Activated CD8-positive, alpha-beta T cell treated with anti-CD3 and anti-CD28 coated beads for 36 hours (primary cell): Measurements from ENCODE around the gene NCOA7. TPM values are rescaled to one million over a fixed set of nuclear protein-coding genes. Genes with fewer than 3 reads are reported as not detected.

ENCODE experiments used
- ATAC-seq: fragments of 200-7000 bp; cut with Tn5 transposase; one replicate; pipeline ENCODE4 v1.10.0; 2021; ENCODE audit warnings: mild to moderate bottlenecking, moderate library complexity
- CTCF ChIA-PET: fragments of 350-600 bp; sonication (Branson Sonifier 250); formaldehyde crosslinking; loops from one replicate; lab custom pipeline; 2021; ENCODE audit warnings: antibody characterized with exemption; lab: Charles Lee
- POLR2A ChIA-PET: fragments of 350-600 bp; sonication (Branson Sonifier 250); formaldehyde crosslinking; loops from one replicate; lab custom pipeline; 2021; ENCODE audit warnings: antibody characterized with exemption; lab: Charles Lee
- DNase-seq: peaks from one replicate; pipeline ENCODE4 v3.0.0-alpha.2; 2020
- H3K27ac Mint-ChIP-seq: one replicate; pipeline ENCODE4 v1.8.0; 2021; ENCODE audit warnings: mild to moderate bottlenecking, mixed read lengths
- H3K27me3 Mint-ChIP-seq: one replicate; pipeline ENCODE4 v1.8.0; 2021; ENCODE audit warnings: mixed read lengths
- H3K36me3 Mint-ChIP-seq: one replicate; pipeline ENCODE4 v1.8.0; 2021; ENCODE audit warnings: low read depth, mixed read lengths
- H3K4me1 Mint-ChIP-seq: one replicate; pipeline ENCODE4 v1.8.0; 2021; ENCODE audit warnings: low read depth, mixed read lengths
- H3K4me3 Mint-ChIP-seq: one replicate; pipeline ENCODE4 v1.8.0; 2021; ENCODE audit warnings: mild to moderate bottlenecking, moderate library complexity, mixed read lengths
- H3K9me3 Mint-ChIP-seq: one replicate; pipeline ENCODE4 v1.8.0; 2021; ENCODE audit warnings: mixed read lengths
- intact Hi-C: fragments of 100-400 bp; cut with micrococcal nuclease; formaldehyde crosslinking; loops from one replicate; pipeline ENCODE4 v1.10.0; 2022
- total RNA-seq, 2 experiments: library from RNA; stranded (reverse); gene quantifications; one replicate each; pipeline ENCODE4 v1.2.3, GENCODE V29; 2021
- TF ChIP-seq, protein P1 (sequence below): fragments of 200-600 bp; IDR thresholded peaks from one replicate; pipeline ENCODE4 v1.8.0; 2022; ENCODE audit warnings: antibody characterized with exemption, mild to moderate bottlenecking

NCOA7 gene
- total RNA-seq, 2 experiments from 2014 or later = 43.4 to 44.9 TPM

DNA sequence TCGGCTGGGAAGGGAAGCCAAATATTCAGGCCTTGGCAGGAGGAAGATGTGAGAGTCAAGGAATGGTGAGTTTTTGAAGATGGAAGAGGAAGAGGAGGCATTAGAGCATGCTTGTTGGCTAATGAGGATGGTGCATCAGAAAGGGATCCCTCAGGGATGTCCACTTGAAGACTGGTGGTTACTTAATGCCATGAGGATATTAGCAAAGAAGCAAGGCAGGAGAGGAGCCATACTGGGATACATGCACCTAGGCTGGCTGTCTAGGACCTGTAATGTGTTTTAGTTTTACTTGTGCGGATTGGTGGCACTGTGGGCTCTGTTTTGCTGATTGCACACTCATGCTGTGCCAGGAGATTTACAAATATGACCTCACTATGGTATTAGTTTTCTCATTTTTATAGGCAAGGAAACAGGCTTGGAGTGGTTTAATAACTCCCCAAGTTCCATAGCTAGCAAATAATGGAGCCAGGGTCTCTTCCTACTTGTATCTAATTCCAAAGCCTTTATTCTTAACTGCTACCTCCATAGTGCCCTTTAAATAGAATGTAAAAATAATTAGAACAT, 37.8 kb downstream of the NCOA7 start:
- ATAC-seq (no peak), DNase-seq (no peak)
- Mint-ChIP-seq H3K27me3 (no peaks in the 10 kb centered on the region), H3K4me1 (peaks cover 50% of the 10 kb centered on the region), H3K4me3 (no peak overlapping the region), H3K27ac (no peak overlapping the region), H3K9me3 (peaks cover 2% of the 10 kb centered on the region), H3K36me3 (peaks cover 19% of the 10 kb centered on the region)
- CTCF ChIA-PET = interaction anchor here (1.2 kb wide), 3 partner anchors 29 to 146 kb away, joined by 3 to 4 read pairs (median 4); no protein-coding TSS in a partner anchor
- intact Hi-C loops = no loop called here
- TF ChIP-seq, protein P1, sequence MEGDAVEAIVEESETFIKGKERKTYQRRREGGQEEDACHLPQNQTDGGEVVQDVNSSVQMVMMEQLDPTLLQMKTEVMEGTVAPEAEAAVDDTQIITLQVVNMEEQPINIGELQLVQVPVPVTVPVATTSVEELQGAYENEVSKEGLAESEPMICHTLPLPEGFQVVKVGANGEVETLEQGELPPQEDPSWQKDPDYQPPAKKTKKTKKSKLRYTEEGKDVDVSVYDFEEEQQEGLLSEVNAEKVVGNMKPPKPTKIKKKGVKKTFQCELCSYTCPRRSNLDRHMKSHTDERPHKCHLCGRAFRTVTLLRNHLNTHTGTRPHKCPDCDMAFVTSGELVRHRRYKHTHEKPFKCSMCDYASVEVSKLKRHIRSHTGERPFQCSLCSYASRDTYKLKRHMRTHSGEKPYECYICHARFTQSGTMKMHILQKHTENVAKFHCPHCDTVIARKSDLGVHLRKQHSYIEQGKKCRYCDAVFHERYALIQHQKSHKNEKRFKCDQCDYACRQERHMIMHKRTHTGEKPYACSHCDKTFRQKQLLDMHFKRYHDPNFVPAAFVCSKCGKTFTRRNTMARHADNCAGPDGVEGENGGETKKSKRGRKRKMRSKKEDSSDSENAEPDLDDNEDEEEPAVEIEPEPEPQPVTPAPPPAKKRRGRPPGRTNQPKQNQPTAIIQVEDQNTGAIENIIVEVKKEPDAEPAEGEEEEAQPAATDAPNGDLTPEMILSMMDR = no peak
- POLR2A ChIA-PET = no interaction called here

DNA sequence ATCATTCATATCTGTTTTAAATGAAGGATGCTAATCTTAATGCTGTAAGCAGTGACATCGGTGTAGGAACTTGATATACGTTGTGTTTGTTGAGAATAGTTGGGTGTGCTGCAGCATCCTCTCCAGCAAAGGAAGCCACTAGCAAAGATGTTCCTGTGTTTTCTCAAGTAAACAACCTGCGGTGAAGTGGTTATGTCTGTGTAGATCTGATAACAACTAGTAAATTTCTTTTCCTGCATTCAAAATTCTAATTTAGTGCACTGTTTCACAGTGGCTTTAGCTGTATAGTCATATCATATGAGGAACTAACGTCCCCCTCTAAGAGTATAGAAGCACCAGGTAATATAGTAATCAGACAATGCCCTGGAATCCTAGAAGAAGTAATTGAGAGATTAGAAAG, 38.7 kb downstream of the NCOA7 start:
- Mint-ChIP-seq H3K27ac (no peak overlapping the region), H3K4me3 (no peak overlapping the region), H3K36me3 (peaks cover 19% of the 10 kb centered on the region), H3K9me3 (peaks cover 2% of the 10 kb centered on the region), H3K27me3 (no peaks in the 10 kb centered on the region), H3K4me1 (peaks cover 56% of the 10 kb centered on the region)
- TF ChIP-seq, protein P1 = no peak
- intact Hi-C loops = no loop called here
- peak; percentile 30 for ATAC-seq
- POLR2A ChIA-PET = interaction anchor here (1.6 kb wide), 1 partner anchor 39 kb away, joined by 3 read pairs; the partner anchor contains the start of gene NCOA7
- DNase-seq = no peak
- CTCF ChIA-PET = interaction anchor here (1.2 kb wide), 1 partner anchor 28 kb away, joined by 4 read pairs; no protein-coding TSS in a partner anchor

DNA sequence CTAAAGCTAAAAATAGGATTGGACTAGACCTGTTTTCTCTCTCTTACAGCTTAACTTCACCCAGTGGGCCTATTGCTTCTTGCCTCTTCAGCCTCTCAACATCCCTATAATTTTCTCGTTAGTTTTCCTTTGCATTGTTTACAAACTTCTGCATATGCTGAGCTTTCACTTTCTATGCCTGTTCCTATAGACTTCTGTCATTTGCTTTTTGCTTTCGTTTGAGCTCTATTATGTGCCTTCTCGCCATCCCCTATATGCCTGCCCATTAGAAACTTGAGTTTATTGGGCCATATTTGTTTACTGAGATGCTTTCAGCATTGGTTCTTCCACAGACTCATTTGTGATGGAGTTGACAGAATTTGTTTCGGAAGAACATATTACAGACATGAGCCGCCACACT, 40.9 kb downstream of the NCOA7 start:
- ChIA-PET CTCF (interaction anchor here (0.8 to 1.4 kb wide), 4 partner anchors 20 to 126 kb away, joined by 3 read pairs; no protein-coding TSS in a partner anchor), POLR2A (interaction anchor here (0.9 to 1.0 kb wide), 2 partner anchors 13 to 51 kb away, joined by 3 to 4 read pairs; no protein-coding TSS in a partner anchor)
- no peak for DNase-seq
- Mint-ChIP-seq H3K27me3 (no peaks in the 10 kb centered on the region), H3K27ac (peak overlapping the region; percentile 1), H3K4me3 (peak overlapping the region; percentile 3), H3K9me3 (peaks cover under 1% of the 10 kb centered on the region), H3K4me1 (peaks cover 58% of the 10 kb centered on the region), H3K36me3 (peaks cover 10% of the 10 kb centered on the region)
- TF ChIP-seq, protein P1 = no peak
- no peak for ATAC-seq
- intact Hi-C loops = no loop called here

DNA sequence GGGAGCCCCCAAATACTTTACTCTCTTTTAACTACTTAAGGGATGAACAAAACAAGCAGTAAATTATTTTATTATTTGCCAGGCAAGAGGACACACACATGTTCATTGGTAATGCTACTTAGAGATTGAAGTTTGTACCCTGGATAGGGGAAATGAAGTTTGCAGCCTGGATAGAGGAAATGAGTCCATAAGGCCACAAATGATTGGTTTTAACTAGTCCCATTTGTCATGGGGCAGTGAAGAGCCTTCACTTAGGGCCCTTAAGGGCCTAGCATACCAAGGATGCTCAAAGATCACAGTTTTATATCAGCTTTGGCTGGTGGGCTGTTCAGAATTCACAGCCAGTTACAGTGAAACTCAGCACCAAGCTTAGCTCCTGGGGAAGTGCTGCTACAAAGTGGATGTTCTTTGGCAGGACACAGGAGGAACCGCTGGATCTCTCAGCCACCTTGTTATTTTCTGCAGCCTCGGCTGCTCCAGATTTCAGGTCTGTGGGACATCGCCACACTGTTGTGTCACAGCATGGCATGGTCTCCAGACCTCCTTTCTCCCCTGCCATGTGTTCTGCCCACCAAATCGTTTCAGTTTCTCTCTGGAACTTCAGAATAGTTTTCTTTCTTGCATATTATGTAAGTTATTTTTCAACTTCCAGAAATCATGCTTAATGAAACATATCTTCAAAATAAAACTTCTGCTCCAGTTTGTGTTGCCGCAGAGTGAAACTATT, 41.8 kb downstream of the NCOA7 start:
- Mint-ChIP-seq H3K36me3 (peaks cover 5% of the 10 kb centered on the region), H3K27me3 (no peaks in the 10 kb centered on the region), H3K9me3 (no peaks in the 10 kb centered on the region), H3K4me1 (peaks cover 56% of the 10 kb centered on the region), H3K27ac (no peak overlapping the region), H3K4me3 (no peak overlapping the region)
- CTCF ChIA-PET = no interaction called here
- TF ChIP-seq, protein P1 = no peak
- DNase-seq (no peak), ATAC-seq (no peak)
- intact Hi-C loops = no loop called here
- POLR2A ChIA-PET = interaction anchor here (1.0 kb wide), 1 partner anchor 167 kb away, joined by 3 read pairs; no protein-coding TSS in a partner anchor

DNA sequence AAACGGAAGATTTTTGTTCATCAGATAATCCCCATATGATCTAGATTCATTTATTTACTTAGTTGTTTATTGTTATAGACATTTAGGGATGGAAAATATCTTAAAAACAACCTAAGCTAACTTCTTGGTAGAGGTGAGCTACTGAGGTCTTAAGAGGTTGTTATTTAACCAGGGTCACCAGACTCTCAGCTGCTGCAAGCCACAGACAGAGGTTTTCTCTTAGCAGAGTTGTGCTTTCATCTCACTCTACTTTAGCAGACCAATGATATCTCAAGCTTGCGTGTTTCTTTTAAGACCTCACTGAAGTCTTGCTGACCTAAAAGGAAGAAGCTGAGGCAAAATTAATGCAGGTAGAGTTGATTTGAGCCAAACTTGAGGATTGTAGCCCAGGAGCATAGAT, 43.6 kb downstream of the NCOA7 start:
- H3K27me3 Mint-ChIP-seq = no peaks in the 10 kb centered on the region
- DNase-seq = no peak
- TF ChIP-seq, protein P1 = no peak
- intact Hi-C loops = no loop called here
- peak; percentile 45 for ATAC-seq
- H3K4me3 Mint-ChIP-seq = no peak overlapping the region
- H3K4me1 Mint-ChIP-seq = peaks cover 44% of the 10 kb centered on the region
- H3K36me3 Mint-ChIP-seq = peaks cover 7% of the 10 kb centered on the region
- H3K27ac Mint-ChIP-seq = no peak overlapping the region
- H3K9me3 Mint-ChIP-seq = no peaks in the 10 kb centered on the region
- CTCF ChIA-PET = interaction anchor here (0.9 to 1.5 kb wide), 3 partner anchors 23 to 122 kb away, joined by 3 to 5 read pairs (median 3); no protein-coding TSS in a partner anchor
- POLR2A ChIA-PET = no interaction called here
